ENCODE results near the gene OSBPL5.

DNA sequence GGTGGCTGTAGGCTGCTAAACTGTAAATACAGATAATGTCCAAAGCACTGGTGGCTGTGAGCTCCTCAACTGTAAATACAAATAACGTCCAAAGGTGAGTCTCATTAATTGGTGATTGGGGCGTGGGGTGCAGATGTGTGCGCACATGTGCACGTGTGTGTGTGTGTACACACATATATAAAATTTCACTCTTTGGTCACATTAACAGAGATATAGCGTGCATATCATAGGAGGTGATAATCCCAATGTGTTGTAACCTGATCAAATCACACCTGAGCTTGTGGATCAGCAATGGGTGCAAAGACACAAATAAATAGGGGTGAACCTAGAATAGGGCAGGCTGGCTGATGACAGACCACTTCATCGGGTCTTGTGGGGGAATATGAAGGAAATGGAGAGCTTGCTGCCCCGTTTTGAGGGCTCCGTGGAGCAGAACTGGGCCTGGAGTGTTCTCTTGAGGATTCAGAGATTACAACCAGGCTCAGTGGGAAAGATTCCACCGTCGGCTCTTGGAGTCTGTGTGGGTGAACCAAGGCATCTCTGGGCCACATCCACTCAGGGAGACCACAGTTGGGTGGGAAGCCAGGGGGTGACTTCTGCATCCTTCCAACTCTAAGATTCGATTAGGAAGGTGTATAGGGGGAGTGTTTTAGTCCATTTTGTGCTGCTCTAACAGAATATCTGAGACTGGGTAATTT lies 24.9 kb upstream of the OSBPL5 start:
- TF ChIP-seq EZH2 (IDR thresholded peaks at IDR 0.05; ENCODE audit: low read depth): no peak
- TF ChIP-seq, protein P1, sequence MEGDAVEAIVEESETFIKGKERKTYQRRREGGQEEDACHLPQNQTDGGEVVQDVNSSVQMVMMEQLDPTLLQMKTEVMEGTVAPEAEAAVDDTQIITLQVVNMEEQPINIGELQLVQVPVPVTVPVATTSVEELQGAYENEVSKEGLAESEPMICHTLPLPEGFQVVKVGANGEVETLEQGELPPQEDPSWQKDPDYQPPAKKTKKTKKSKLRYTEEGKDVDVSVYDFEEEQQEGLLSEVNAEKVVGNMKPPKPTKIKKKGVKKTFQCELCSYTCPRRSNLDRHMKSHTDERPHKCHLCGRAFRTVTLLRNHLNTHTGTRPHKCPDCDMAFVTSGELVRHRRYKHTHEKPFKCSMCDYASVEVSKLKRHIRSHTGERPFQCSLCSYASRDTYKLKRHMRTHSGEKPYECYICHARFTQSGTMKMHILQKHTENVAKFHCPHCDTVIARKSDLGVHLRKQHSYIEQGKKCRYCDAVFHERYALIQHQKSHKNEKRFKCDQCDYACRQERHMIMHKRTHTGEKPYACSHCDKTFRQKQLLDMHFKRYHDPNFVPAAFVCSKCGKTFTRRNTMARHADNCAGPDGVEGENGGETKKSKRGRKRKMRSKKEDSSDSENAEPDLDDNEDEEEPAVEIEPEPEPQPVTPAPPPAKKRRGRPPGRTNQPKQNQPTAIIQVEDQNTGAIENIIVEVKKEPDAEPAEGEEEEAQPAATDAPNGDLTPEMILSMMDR (conservative IDR thresholded peaks at IDR 0.05): no peak
